Upper lobe of left lung (tissue), 6 donors: ENCODE results near the gene TMSB10. TPM values are rescaled to one million over a fixed set of nuclear protein-coding genes. Genes with fewer than 3 reads are reported as not detected.
"Not testable (repeated sequence)": the region's sequence is repeated elsewhere in the genome, so short reads cannot be mapped to it uniquely, and the experiment has no call there.

ENCODE experiments used
- ATAC-seq, 2 donors: fragments of 200-7000 bp; cut with Tn5 transposase; one replicate each; pipeline ENCODE4 v1.9.1; 2022; ENCODE audit warnings: mild to moderate bottlenecking in 2 of 2, moderate library complexity in 2 of 2; ENCODE audit not compliant: low FRiP score in 2 of 2
- DNase-seq, 2 donors: peaks; one replicate each; pipeline ENCODE4 v3.0.0-alpha.2; 2019 to 2020
- H3K27ac ChIP-seq, 4 donors: fragments of 200-600 bp; sonication (generic); one replicate each; pipeline ENCODE4 v1.5.1; 2016 to 2019
- H3K27me3 ChIP-seq, 4 donors: fragments of 200-600 bp; sonication (generic); one replicate each; pipeline ENCODE4 v1.5.1; 2017 to 2019
- H3K36me3 ChIP-seq, 4 donors: fragments of 200-600 bp; sonication (generic); one replicate each; pipeline ENCODE4 v1.5.1; 2016 to 2019
- H3K4me1 ChIP-seq, 4 donors: fragments of 200-600 bp; sonication (generic); one replicate each; pipeline ENCODE4 v1.5.1; 2018 to 2019
- H3K4me3 ChIP-seq, 4 donors: fragments of 200-600 bp; sonication (generic); one replicate each; pipeline ENCODE4 v1.5.1; 2017 to 2019; ENCODE audit warnings: mild to moderate bottlenecking in 2 of 4, moderate library complexity in 1 of 4
- H3K9me3 ChIP-seq, 4 donors: fragments of 200-600 bp; sonication (generic); one replicate each; pipeline ENCODE4 v1.5.1; 2018 to 2019
- CTCF ChIP-seq, 6 experiments: fragments of 450-650 bp in 4 of 6; fragments of 200-600 bp in 2 of 6; sonication (generic) in 2 of 6; IDR thresholded peaks; one replicate each; pipeline ENCODE4 v1.5.1; 2016 to 2019; ENCODE audit warnings: antibody characterized with exemption in 6 of 6
- EP300 ChIP-seq, 4 donors: sonication (generic); formaldehyde crosslinking; IDR thresholded peaks; one replicate each; pipeline ENCODE4 v1.5.1; 2017; ENCODE audit warnings: antibody characterized with exemption in 4 of 4, control low read depth in 2 of 4
- POLR2A ChIP-seq, 4 donors: fragments of 450-650 bp; IDR thresholded peaks; one replicate each; pipeline ENCODE4 v1.5.1; 2016 to 2017; ENCODE audit warnings: antibody characterized with exemption in 4 of 4, mild to moderate bottlenecking in 2 of 4
- POLR2AphosphoS5 ChIP-seq, 2 donors: sonication (generic); formaldehyde crosslinking; IDR thresholded peaks; one replicate each; pipeline ENCODE4 v1.5.1; 2017; ENCODE audit warnings: antibody characterized with exemption in 2 of 2
- WGBS, 2 donors: methylation state at CpG; one replicate each; pipeline ENCODE4 v1.1.5; 2017 to 2018; 5-methylcytosine and 5-hydroxymethylcytosine counted together
- total RNA-seq, 6 donors: library from RNA; depleted of rRNA in 4 of 6; stranded (reverse); fragments of >200 nt in 4 of 6; gene quantifications; one replicate each; pipeline versions ENCODE4 v1.1.0 to v1.2.1, GENCODE V29; 2016 to 2021
- donor health status: DM: no; HTN: no; CAD: no; lungs with moderate emphysema.
- donor health status: DM: no; HTN: yes; CAD: no; lungs with severe emphysema.

The TMSB10 gene
- total RNA-seq, 6 donors from 2014 or later = 1,275 to 5,234 (median 2,267) TPM

- WGBS, 2 donors = 91 to 94% methylated on average over 7 of the region's 7 CpGs
- H3K36me3 ChIP-seq = no peaks in the 10 kb centered on the region
- H3K4me1 ChIP-seq = peaks cover 4 to 13% (median 9%) of the 10 kb centered on the region in 4 donors
- DNase-seq (no peak), ATAC-seq (no peak)
- TF ChIP-seq POLR2AphosphoS5 (IDR thresholded peaks at IDR 0.05) (no peak), POLR2A (IDR thresholded peaks at IDR 0.05) (no peak), EP300 (IDR thresholded peaks at IDR 0.05) (no peak), CTCF (IDR thresholded peaks at IDR 0.05) (no peak)
- H3K9me3 ChIP-seq = no peaks in the 10 kb centered on the region
- no peaks in the 10 kb centered on the region for H3K27me3 ChIP-seq
- no peak overlapping the region for H3K27ac ChIP-seq
- no peak overlapping the region for H3K4me3 ChIP-seq
Observed at GRCh38 chr2:84944295-84944909, 38.9 kb downstream of the TMSB10 start.

- H3K36me3 ChIP-seq, H3K9me3 ChIP-seq, ATAC-seq, H3K27me3 ChIP-seq, H3K4me3 ChIP-seq, H3K4me1 ChIP-seq, DNase-seq: not testable (repeated sequence)
- WGBS, 2 donors = 72 to 96% methylated on average over 2 to 3 of the region's 3 CpGs
- H3K27ac ChIP-seq = peak overlapping the region in 1 of 4 donors; percentile 27
Observed at GRCh38 chr2:84945838-84946203, 40.4 kb downstream of the TMSB10 start.

GRCh38 chr2:84946204-84947009, 41.0 kb downstream of the TMSB10 start:
- Histone ChIP-seq H3K36me3 (no peaks in the 10 kb centered on the region), H3K4me1 (no peaks in the 10 kb centered on the region), H3K4me3 (no peak overlapping the region), H3K27me3 (no peaks in the 10 kb centered on the region), H3K9me3 (no peaks in the 10 kb centered on the region), H3K27ac (peak overlapping the region in 1 of 4 donors; percentile 27)
- WGBS, 2 donors = 63 to 70% methylated on average over 12 of the region's 12 CpGs
- TF ChIP-seq EP300 (IDR thresholded peaks at IDR 0.05) (no peak), POLR2A (IDR thresholded peaks at IDR 0.05) (no peak), CTCF (IDR thresholded peaks at IDR 0.05) (no peak), POLR2AphosphoS5 (IDR thresholded peaks at IDR 0.05) (no peak)
- DNase-seq (no peak), ATAC-seq (peak in 1 of 2 donors; percentile 72)

- no peak for ATAC-seq
- TF ChIP-seq POLR2A (IDR thresholded peaks at IDR 0.05) (no peak), CTCF (IDR thresholded peaks at IDR 0.05) (no peak), POLR2AphosphoS5 (IDR thresholded peaks at IDR 0.05) (no peak), EP300 (IDR thresholded peaks at IDR 0.05) (no peak)
- no peak overlapping the region for H3K4me3 ChIP-seq
- H3K4me1 ChIP-seq = no peaks in the 10 kb centered on the region
- H3K36me3 ChIP-seq = no peaks in the 10 kb centered on the region
- no peak for DNase-seq
- WGBS, 2 donors = 84 to 85% methylated on average over 10 of the region's 10 CpGs
- H3K27me3 ChIP-seq = no peaks in the 10 kb centered on the region
- H3K27ac ChIP-seq = no peak overlapping the region
- H3K9me3 ChIP-seq = no peaks in the 10 kb centered on the region
Observed at GRCh38 chr2:84947010-84947593, 41.6 kb downstream of the TMSB10 start.

GRCh38 chr2:84953535-84953934, 48.1 kb downstream of the TMSB10 start:
- no peaks in the 10 kb centered on the region for H3K27me3 ChIP-seq
- DNase-seq (no peak), ATAC-seq (no peak)
- no peak overlapping the region for H3K4me3 ChIP-seq
- no peak overlapping the region for H3K27ac ChIP-seq
- H3K4me1 ChIP-seq = peaks cover 0 to 5% (median 0%) of the 10 kb centered on the region in 4 donors
- TF ChIP-seq EP300 (IDR thresholded peaks at IDR 0.05) (no peak), POLR2AphosphoS5 (IDR thresholded peaks at IDR 0.05) (no peak), CTCF (IDR thresholded peaks at IDR 0.05) (no peak), POLR2A (IDR thresholded peaks at IDR 0.05) (no peak)
- no peaks in the 10 kb centered on the region for H3K36me3 ChIP-seq
- no peaks in the 10 kb centered on the region for H3K9me3 ChIP-seq
- WGBS, 2 donors = 88 to 89% methylated on average over 3 of the region's 3 CpGs
